MM.1S (cell line): ENCODE data around the gene PCYOX1L.
A peak's percentile ranks its signal among the peaks of the same experiment; 100 is the strongest.

Source experiments
- DNase-seq: peaks from one replicate; pipeline ENCODE4 v3.0.0-alpha.2; 2015
- H2AFZ ChIP-seq: fragments of 300-600 bp; sonication (generic); 2 replicates; pipeline ENCODE4 v1.6.0; 2016; ENCODE audit warnings: antibody characterized with exemption, low read length
- H3F3A ChIP-seq: fragments of 300-600 bp; sonication (generic); 2 replicates; pipeline ENCODE4 v1.6.1; 2016; ENCODE audit warnings: mild to moderate bottlenecking, antibody characterized with exemption, low read length, moderate library complexity, mixed read lengths; ENCODE audit not compliant: insufficient read depth
- H3K27ac ChIP-seq: fragments of 300-600 bp; sonication (generic); 2 replicates; pipeline ENCODE4 v1.5.1; 2016; ENCODE audit warnings: mild to moderate bottlenecking, low read length
- H3K27me3 ChIP-seq: fragments of 300-600 bp; sonication (generic); replicated peaks from 2 replicates; pipeline ENCODE4 v1.6.0; 2016; ENCODE audit warnings: low read length; ENCODE audit not compliant: insufficient read depth
- H3K36me3 ChIP-seq: fragments of 300-600 bp; sonication (generic); replicated peaks from 2 replicates; pipeline ENCODE4 v1.6.1; 2016; ENCODE audit warnings: mild to moderate bottlenecking, low read length, mixed read lengths; ENCODE audit not compliant: insufficient read depth
- H3K4me1 ChIP-seq: fragments of 300-600 bp; sonication (generic); 2 replicates; pipeline ENCODE4 v1.6.1; 2016; ENCODE audit warnings: low read length, mixed read lengths
- H3K4me2 ChIP-seq: fragments of 300-600 bp; sonication (generic); 2 replicates; pipeline ENCODE4 v1.6.0; 2016; ENCODE audit warnings: low read depth, low read length
- H3K4me3 ChIP-seq: fragments of 300-600 bp; sonication (generic); 2 replicates; pipeline ENCODE4 v1.5.1; 2016; ENCODE audit warnings: low read length, mixed read lengths
- H3K79me2 ChIP-seq: fragments of 300-600 bp; sonication (generic); 2 replicates; pipeline ENCODE4 v1.6.1; 2016; ENCODE audit warnings: mixed run types, low read length, mixed read lengths
- H3K9ac ChIP-seq: fragments of 300-600 bp; sonication (generic); 2 replicates; pipeline ENCODE4 v1.6.1; 2016; ENCODE audit warnings: low read length, mixed read lengths
- H3K9me2 ChIP-seq: fragments of 300-600 bp; sonication (generic); replicated peaks from 2 replicates; pipeline ENCODE4 v1.6.1; 2016; ENCODE audit warnings: mild to moderate bottlenecking, low read length, mixed read lengths; ENCODE audit not compliant: insufficient read depth
- H3K9me3 ChIP-seq: fragments of 300-600 bp; sonication (generic); replicated peaks from 2 replicates; pipeline ENCODE4 v1.6.1; 2016; ENCODE audit warnings: mild to moderate bottlenecking, low read length, mixed read lengths; ENCODE audit not compliant: insufficient read depth
- H4K20me1 ChIP-seq: fragments of 300-600 bp; sonication (generic); 2 replicates; pipeline ENCODE4 v1.6.1; 2016; ENCODE audit warnings: mild to moderate bottlenecking, low read length, moderate library complexity, mixed read lengths; ENCODE audit not compliant: insufficient read depth
- CTCF ChIP-seq: fragments of 300-600 bp; sonication (generic); IDR thresholded peaks from 2 replicates; pipeline ENCODE4 v1.5.1; 2016; ENCODE audit warnings: antibody characterized with exemption, low read length, mixed read lengths
- EZH2 ChIP-seq: fragments of 300-600 bp; sonication (generic); optimal IDR thresholded peaks from 2 replicates; pipeline ENCODE3; 2017; ENCODE audit warnings: low read depth, mild to moderate bottlenecking, antibody characterized with exemption, low read length, mixed read lengths
- EZH2phosphoT487 ChIP-seq: fragments of 300-600 bp; sonication (generic); IDR thresholded peaks from 2 replicates; pipeline ENCODE4 v1.6.1; 2018; ENCODE audit warnings: antibody characterized with exemption, low read length

Gene PCYOX1L

GRCh38 chr5:149358868-149359495 is 1.1 kb downstream of the PCYOX1L start:
- Histone ChIP-seq H3F3A (peaks cover 48% of the 10 kb centered on the region), H3K4me1 (peaks cover 61% of the 10 kb centered on the region), H4K20me1 (no peaks in the 10 kb centered on the region), H3K79me2 (peaks cover 43% of the 10 kb centered on the region), H3K36me3 (no peaks in the 10 kb centered on the region; the same call in 1 of the 2 replicates), H2AFZ (no peak overlapping the region), H3K9ac (peak overlapping the region; percentile 94; the same call in 1 of the 2 replicates), H3K27me3 (no peaks in the 10 kb centered on the region), H3K9me2 (no peaks in the 10 kb centered on the region), H3K4me3 (peak overlapping the region; percentile 89), H3K9me3 (no peaks in the 10 kb centered on the region), H3K27ac (no peak overlapping the region), H3K4me2 (peak overlapping the region; percentile 87)
- peak; percentile 5 for DNase-seq
- TF ChIP-seq EZH2 (no peak), CTCF (no peak), EZH2phosphoT487 (no peak)

GRCh38 chr5:149360272-149360671 is 2.4 kb downstream of the PCYOX1L start:
- no peak for TF ChIP-seq EZH2
- no peak for TF ChIP-seq EZH2phosphoT487
- TF ChIP-seq CTCF: no peak
- Histone ChIP-seq H3K9ac (no peak overlapping the region), H4K20me1 (no peaks in the 10 kb centered on the region), H3K4me2 (no peak overlapping the region), H3K9me2 (no peaks in the 10 kb centered on the region), H3K9me3 (no peaks in the 10 kb centered on the region), H3K4me3 (no peak overlapping the region), H3K27me3 (no peaks in the 10 kb centered on the region), H3K4me1 (peaks cover 55% of the 10 kb centered on the region), H3K79me2 (peaks cover 30% of the 10 kb centered on the region), H2AFZ (no peak overlapping the region), H3K27ac (no peak overlapping the region), H3K36me3 (no peaks in the 10 kb centered on the region; the same call in 1 of the 2 replicates), H3F3A (peaks cover 38% of the 10 kb centered on the region)
- DNase-seq: peak; percentile 4

GRCh38 chr5:149362541-149362940 is 4.7 kb downstream of the PCYOX1L start:
- H3K27ac ChIP-seq: peak overlapping the region; percentile 65; the same call in 1 of the 2 replicates
- peak overlapping the region; percentile 37; the same call in 1 of the 2 replicates for H3K9ac ChIP-seq
- no peaks in the 10 kb centered on the region for H4K20me1 ChIP-seq
- H3K4me2 ChIP-seq: peak overlapping the region; percentile 75
- no peaks in the 10 kb centered on the region for H3K9me2 ChIP-seq
- H3K4me1 ChIP-seq: peaks cover 52% of the 10 kb centered on the region
- H3K79me2 ChIP-seq: peaks cover 16% of the 10 kb centered on the region
- H3K4me3 ChIP-seq: peak overlapping the region; percentile 19
- DNase-seq: no peak
- no peaks in the 10 kb centered on the region for H3K36me3 ChIP-seq
- peaks cover 21% of the 10 kb centered on the region for H3F3A ChIP-seq
- H2AFZ ChIP-seq: peak overlapping the region; percentile 48; the same call in 1 of the 2 replicates
- no peaks in the 10 kb centered on the region for H3K9me3 ChIP-seq
- H3K27me3 ChIP-seq: no peaks in the 10 kb centered on the region
- no peak for TF ChIP-seq EZH2
- no peak for TF ChIP-seq CTCF
- no peak for TF ChIP-seq EZH2phosphoT487
